ENCODE data around the gene LMAN2.
"Not testable (repeated sequence)": the region's sequence is repeated elsewhere in the genome, so short reads cannot be mapped to it uniquely, and the experiment has no call there.

The LMAN2 gene

GRCh38 chr5:177365845-177366527 is 14.5 kb upstream of the LMAN2 start:
- DNase-seq (ENCODE audit: low spot score), result no peak

GRCh38 chr5:177364159-177364962 is 12.9 kb upstream of the LMAN2 start:
- DNase-seq (ENCODE audit: low spot score), result no peak

- no peak for DNase-seq (ENCODE audit: low spot score)
Observed at GRCh38 chr5:177363565-177363964, 12.1 kb upstream of the LMAN2 start.

GRCh38 chr5:177362610-177363507 is 11.4 kb upstream of the LMAN2 start:
- DNase-seq (ENCODE audit: low spot score), result peak; percentile 51

GRCh38 chr5:177362292-177362609 is 10.8 kb upstream of the LMAN2 start:
- no peak for DNase-seq (ENCODE audit: low spot score)

- DNase-seq (ENCODE audit: low spot score), result no peak
Observed at GRCh38 chr5:177361418-177362291, 10.2 kb upstream of the LMAN2 start.

GRCh38 chr5:177360740-177361139 is 9.3 kb upstream of the LMAN2 start:
- DNase-seq (ENCODE audit: low spot score), result not testable (repeated sequence)

GRCh38 chr5:177359860-177360259 is 8.4 kb upstream of the LMAN2 start:
- DNase-seq (ENCODE audit: low spot score), result no peak

GRCh38 chr5:177359451-177359851 is 8.0 kb upstream of the LMAN2 start:
- DNase-seq (ENCODE audit: low spot score), result no peak

- DNase-seq (ENCODE audit: low spot score), result no peak
Observed at GRCh38 chr5:177358370-177358819, 6.9 kb upstream of the LMAN2 start.

- no peak for DNase-seq (ENCODE audit: low spot score)
Observed at GRCh38 chr5:177357459-177358351, 6.2 kb upstream of the LMAN2 start, which contains the start of gene RGS14. TSS of gene RGS14 (plus strand) at chr5:177357924. CDS start at chr5:177358025, 101 bp downstream.

GRCh38 chr5:177357146-177357458 is 5.6 kb upstream of the LMAN2 start:
- DNase-seq (ENCODE audit: low spot score), result no peak

- DNase-seq (ENCODE audit: low spot score), result no peak
Observed at GRCh38 chr5:177356746-177357145, 5.3 kb upstream of the LMAN2 start.

GRCh38 chr5:177355868-177356168 is 4.3 kb upstream of the LMAN2 start:
- no peak for DNase-seq (ENCODE audit: low spot score)

- no peak for DNase-seq (ENCODE audit: low spot score)
Observed at GRCh38 chr5:177355162-177355867, 3.8 kb upstream of the LMAN2 start.

GRCh38 chr5:177354711-177355110 is 3.2 kb upstream of the LMAN2 start:
- DNase-seq (ENCODE audit: low spot score), result no peak

- no peak for DNase-seq (ENCODE audit: low spot score)
Observed at GRCh38 chr5:177354256-177354655, 2.8 kb upstream of the LMAN2 start.

GRCh38 chr5:177353093-177353492 is 1.6 kb upstream of the LMAN2 start:
- no peak for DNase-seq (ENCODE audit: low spot score)

GRCh38 chr5:177350776-177351391 is 584 bp downstream of the LMAN2 start:
- DNase-seq (ENCODE audit: low spot score), result no peak

All from SK-N-DZ (cell line).